ENCODE measurements around the gene CDC27.
"Not testable (repeated sequence)": the region's sequence is repeated elsewhere in the genome, so short reads cannot be mapped to it uniquely, and the experiment has no call there.

GRCh38 chr17:47180988-47181387 is 8.1 kb downstream of the CDC27 start:
- not testable (repeated sequence) for TF ChIP-seq CTCF, POLR2A (IDR thresholded peaks at IDR 0.05)

Data from right lobe of liver (tissue), 4 donors.